Choroid plexus epithelial cell (primary cell): Measurements from ENCODE around the gene TMEM217.

Source experiments
- DNase-seq: peaks from one replicate; pipeline ENCODE4 v3.0.0-alpha.2; 2010; ENCODE audit warnings: low read depth
- H3K4me3 ChIP-seq: 2 replicates; pipeline ENCODE4 v1.5.1; 2011; ENCODE audit warnings: low read depth, mild to moderate bottlenecking, control low read depth, low read length, moderate library complexity
- TF ChIP-seq, protein P1 (sequence below): conservative IDR thresholded peaks from 2 replicates; pipeline ENCODE4 v1.5.1; 2011; ENCODE audit warnings: low read depth, mild to moderate bottlenecking, control low read depth, inconsistent platforms, low read length, moderate library complexity

The TMEM217 gene

DNA sequence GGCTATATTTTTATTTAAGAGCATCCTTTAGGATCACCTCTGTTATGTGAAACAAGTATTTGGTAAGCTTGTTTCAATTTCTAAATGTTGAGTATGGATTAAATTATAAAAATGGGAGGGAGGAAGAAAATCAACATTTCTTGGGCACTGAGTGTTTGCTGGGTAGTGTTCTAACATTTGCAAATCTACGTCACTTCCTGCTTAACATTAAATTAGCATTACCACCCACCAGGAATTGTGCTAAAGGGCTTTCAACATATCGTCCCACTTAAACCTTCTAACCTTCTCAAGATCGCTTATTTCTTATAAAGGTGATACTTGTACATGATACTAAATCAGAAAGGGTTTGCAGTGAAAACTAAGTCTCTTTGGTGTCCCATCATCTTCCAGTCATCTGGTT is 7.9 kb upstream of the TMEM217 start:
- no peak for DNase-seq
- TF ChIP-seq, protein P1, sequence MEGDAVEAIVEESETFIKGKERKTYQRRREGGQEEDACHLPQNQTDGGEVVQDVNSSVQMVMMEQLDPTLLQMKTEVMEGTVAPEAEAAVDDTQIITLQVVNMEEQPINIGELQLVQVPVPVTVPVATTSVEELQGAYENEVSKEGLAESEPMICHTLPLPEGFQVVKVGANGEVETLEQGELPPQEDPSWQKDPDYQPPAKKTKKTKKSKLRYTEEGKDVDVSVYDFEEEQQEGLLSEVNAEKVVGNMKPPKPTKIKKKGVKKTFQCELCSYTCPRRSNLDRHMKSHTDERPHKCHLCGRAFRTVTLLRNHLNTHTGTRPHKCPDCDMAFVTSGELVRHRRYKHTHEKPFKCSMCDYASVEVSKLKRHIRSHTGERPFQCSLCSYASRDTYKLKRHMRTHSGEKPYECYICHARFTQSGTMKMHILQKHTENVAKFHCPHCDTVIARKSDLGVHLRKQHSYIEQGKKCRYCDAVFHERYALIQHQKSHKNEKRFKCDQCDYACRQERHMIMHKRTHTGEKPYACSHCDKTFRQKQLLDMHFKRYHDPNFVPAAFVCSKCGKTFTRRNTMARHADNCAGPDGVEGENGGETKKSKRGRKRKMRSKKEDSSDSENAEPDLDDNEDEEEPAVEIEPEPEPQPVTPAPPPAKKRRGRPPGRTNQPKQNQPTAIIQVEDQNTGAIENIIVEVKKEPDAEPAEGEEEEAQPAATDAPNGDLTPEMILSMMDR: no peak
- H3K4me3 ChIP-seq: no peak overlapping the region

DNA sequence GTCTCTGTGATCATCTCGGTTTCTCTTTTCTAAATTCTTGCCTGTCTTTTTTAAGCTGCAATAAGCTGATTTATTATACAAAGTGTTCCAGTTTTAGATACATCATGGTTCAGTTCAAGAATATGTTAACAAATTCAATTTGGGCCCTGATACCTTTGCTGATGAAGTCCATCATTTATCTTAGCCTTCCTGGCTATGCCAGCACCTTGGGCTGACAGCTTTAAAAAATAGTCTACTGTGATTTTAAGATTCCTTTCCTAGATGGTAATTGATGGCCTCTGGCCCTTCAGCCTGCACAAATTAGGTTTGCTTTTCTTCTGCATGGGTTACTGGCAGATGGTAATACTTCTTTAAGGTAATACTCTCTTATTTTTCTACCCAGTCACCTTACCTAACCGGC is 7.1 kb upstream of the TMEM217 start:
- DNase-seq: no peak
- H3K4me3 ChIP-seq: no peak overlapping the region
- TF ChIP-seq, protein P1: no peak

DNA sequence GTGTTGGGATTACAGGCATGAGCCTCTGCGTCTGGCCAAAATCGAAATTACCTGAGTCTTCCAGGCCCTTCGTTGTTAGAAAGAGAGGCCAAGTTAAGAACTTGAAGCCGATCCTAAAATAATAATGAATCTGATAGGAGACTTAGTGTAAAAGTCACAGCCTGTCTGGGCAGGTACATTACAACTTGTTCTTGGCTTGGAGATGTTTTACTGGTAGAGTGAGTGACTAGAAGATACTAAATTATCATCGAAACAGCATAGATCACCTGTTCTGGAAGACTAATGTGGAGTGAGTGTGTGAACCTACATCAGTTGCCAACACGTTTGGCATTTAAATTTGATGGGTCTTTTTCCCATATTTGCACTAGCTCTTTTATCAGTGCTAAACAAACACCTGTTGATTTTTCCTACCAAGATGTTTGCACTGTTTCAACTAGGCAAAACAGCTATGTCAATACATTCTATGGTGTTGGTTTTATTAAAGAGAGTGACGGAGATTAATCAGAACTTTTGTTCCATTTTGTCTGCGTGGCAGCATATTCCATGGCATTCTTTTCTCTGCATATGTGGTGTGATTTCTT is 4.6 kb upstream of the TMEM217 start:
- TF ChIP-seq, protein P1: no peak
- no peak for DNase-seq
- no peak overlapping the region for H3K4me3 ChIP-seq

DNA sequence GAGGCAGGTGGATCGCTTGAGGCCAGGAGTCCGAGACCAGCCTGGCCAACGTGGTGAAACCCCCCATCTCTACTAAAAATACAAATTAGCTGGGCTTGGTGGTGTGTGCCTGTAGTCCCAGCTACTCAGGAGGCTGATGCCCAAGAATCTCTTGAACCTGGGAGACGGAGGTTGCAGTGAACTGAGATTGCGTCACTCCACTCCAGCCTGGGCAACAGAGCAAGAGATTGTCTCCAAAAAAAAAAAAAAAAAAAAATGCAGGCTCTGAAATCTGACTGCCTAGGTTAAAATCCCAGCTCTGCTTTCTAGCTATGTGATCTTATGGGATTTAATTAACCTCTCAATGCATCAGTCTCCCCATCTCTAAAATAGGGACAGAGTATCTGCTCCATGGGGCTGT is 3.3 kb upstream of the TMEM217 start:
- DNase-seq: no peak
- no peak overlapping the region for H3K4me3 ChIP-seq
- TF ChIP-seq, protein P1: no peak

DNA sequence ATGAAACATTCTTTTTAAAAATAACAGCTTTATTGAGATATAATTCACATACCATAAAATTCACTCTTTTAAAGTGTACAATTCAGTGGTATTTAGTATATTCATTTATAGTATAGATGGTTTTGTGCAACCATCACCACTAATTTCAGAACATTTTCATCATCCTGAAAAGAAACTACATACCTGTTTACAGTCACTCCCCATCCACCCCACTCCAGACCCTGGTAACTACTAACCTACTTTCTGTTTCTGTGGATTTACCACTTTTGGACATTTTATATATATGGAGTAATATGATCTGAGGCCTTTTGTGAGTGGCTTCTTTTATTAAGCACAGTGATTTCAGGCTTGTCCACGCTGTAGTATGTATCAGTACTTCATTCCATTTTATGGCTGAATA is 2.5 kb upstream of the TMEM217 start:
- TF ChIP-seq, protein P1: no peak
- no peak for DNase-seq
- H3K4me3 ChIP-seq: no peak overlapping the region

DNA sequence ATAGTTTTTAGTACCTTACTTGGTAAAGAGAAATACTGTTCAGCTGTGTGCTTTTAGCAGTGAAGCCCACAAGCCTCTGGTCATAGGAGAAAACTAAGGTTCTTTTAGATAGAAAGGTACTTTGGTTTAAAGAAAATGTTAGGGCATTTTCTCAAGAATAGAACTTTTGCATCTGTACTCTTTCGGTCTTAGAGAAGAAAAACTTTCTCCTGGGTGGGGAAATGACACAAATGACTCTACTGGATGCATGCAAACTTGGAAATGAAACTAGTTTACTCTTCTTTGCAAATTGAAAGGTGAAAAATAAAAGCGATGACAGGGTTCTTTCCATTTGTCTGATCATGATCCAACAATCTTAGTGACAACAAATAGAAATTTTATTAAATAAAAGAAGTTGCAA is 2.1 kb upstream of the TMEM217 start:
- TF ChIP-seq, protein P1: no peak
- DNase-seq: no peak
- H3K4me3 ChIP-seq: no peak overlapping the region

DNA sequence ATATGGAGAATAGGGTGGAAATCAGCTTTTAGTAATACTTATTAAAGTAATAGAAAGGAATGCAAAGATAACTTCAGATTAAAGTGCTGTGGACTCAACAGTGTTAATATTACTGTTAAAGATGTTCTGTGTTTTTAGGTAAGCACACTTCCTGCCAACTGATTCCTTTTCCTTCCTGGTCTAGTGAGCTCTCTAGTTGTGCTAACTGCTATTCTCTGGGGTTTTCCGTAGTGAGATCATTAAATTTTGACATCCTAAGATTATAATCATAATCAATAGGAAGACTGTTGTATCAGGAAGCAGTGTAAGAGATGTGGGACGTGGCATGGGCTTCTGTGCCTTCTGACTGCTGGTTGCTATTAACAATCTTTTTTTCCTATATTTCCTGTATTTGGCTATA is 1.2 kb upstream of the TMEM217 start:
- H3K4me3 ChIP-seq: peak overlapping the region; percentile 98
- DNase-seq: peak; percentile 45
- TF ChIP-seq, protein P1: no peak
